GM18520 (cell line): ENCODE data around the gene SHISAL1.
"Not testable (repeated sequence)": the region's sequence is repeated elsewhere in the genome, so short reads cannot be mapped to it uniquely, and the experiment has no call there.

Experiments used
- ATAC-seq: cut with Tn5 transposase; IDR thresholded peaks from one replicate; pipeline ENCODE4 v1.9.1; 2021; ENCODE audit not compliant: unreplicated experiment

Gene SHISAL1

GRCh38 chr22:44329179-44329796 lies 16.5 kb upstream of the SHISAL1 start:
- ATAC-seq = no peak

- no peak for ATAC-seq
Observed at GRCh38 chr22:44328762-44329161, 16.0 kb upstream of the SHISAL1 start.

- no peak for ATAC-seq
Observed at GRCh38 chr22:44328326-44328725, 15.6 kb upstream of the SHISAL1 start.

- ATAC-seq = no peak
Observed at GRCh38 chr22:44326491-44326885, 13.7 kb upstream of the SHISAL1 start.

- ATAC-seq = no peak
Observed at GRCh38 chr22:44325718-44326490, 13.2 kb upstream of the SHISAL1 start.

GRCh38 chr22:44323140-44323790 lies 10.5 kb upstream of the SHISAL1 start:
- ATAC-seq = not testable (repeated sequence)

GRCh38 chr22:44319685-44320084 lies 6.9 kb upstream of the SHISAL1 start:
- no peak for ATAC-seq

- ATAC-seq = no peak
Observed at GRCh38 chr22:44318751-44319150, 6.0 kb upstream of the SHISAL1 start.

- ATAC-seq = no peak
Observed at GRCh38 chr22:44317886-44318637, 5.3 kb upstream of the SHISAL1 start.

- ATAC-seq = no peak
Observed at GRCh38 chr22:44317123-44317444, 4.3 kb upstream of the SHISAL1 start.

- no peak for ATAC-seq
Observed at GRCh38 chr22:44316393-44317122, 3.8 kb upstream of the SHISAL1 start.

- ATAC-seq = no peak
Observed at GRCh38 chr22:44314425-44315067, 1.8 kb upstream of the SHISAL1 start.

- no peak for ATAC-seq
Observed at GRCh38 chr22:44313385-44314006, 745 bp upstream of the SHISAL1 start.

- ATAC-seq = no peak
Observed at GRCh38 chr22:44311855-44312170, 938 bp downstream of the SHISAL1 start.

GRCh38 chr22:44311104-44311854 lies 1.5 kb downstream of the SHISAL1 start:
- no peak for ATAC-seq

- no peak for ATAC-seq
Observed at GRCh38 chr22:44309647-44310046, 3.1 kb downstream of the SHISAL1 start.

- no peak for ATAC-seq
Observed at GRCh38 chr22:44309137-44309536, 3.6 kb downstream of the SHISAL1 start.

- no peak for ATAC-seq
Observed at GRCh38 chr22:44307509-44308169, 5.1 kb downstream of the SHISAL1 start.

GRCh38 chr22:44305888-44306287 lies 6.9 kb downstream of the SHISAL1 start:
- ATAC-seq = no peak
